Subcutaneous adipose tissue (tissue), 4 donors: ENCODE results near the gene STK39. TPM values are rescaled to one million over a fixed set of nuclear protein-coding genes. Genes with fewer than 3 reads are reported as not detected.

Experiments used
- CTCF ChIP-seq: fragments of 450-650 bp; IDR thresholded peaks from one replicate; pipeline ENCODE4 v1.5.1; 2016; ENCODE audit warnings: low read depth, mild to moderate bottlenecking, control low read depth, antibody characterized with exemption, moderate library complexity
- total RNA-seq, 4 donors: library from RNA; depleted of rRNA; stranded (reverse); fragments of >200 nt; gene quantifications; one replicate each; pipeline ENCODE4 v1.1.0, GENCODE V29; 2016

The STK39 gene
- total RNA-seq, 4 donors from 2014 or later = 40.1 to 68.6 (median 56.5) TPM

GRCh38 chr2:168021800-168022587, 225.4 kb downstream of the STK39 start:
- TF ChIP-seq CTCF = no peak

- TF ChIP-seq CTCF = no peak
Observed at GRCh38 chr2:168015274-168015953, 232.0 kb downstream of the STK39 start.

GRCh38 chr2:168009900-168010299, 237.5 kb downstream of the STK39 start:
- TF ChIP-seq CTCF = no peak

- TF ChIP-seq CTCF = no peak
Observed at GRCh38 chr2:168008646-168009195, 238.7 kb downstream of the STK39 start.

- no peak for TF ChIP-seq CTCF
Observed at GRCh38 chr2:168006498-168006897, 240.9 kb downstream of the STK39 start.

- TF ChIP-seq CTCF = no peak
Observed at GRCh38 chr2:168005586-168005985, 241.8 kb downstream of the STK39 start.

GRCh38 chr2:168003876-168004275, 243.5 kb downstream of the STK39 start:
- TF ChIP-seq CTCF = no peak
